DMS114 treated with DMSO at 0.1 percent for 48 hours (cell line): ENCODE measurements around the gene CDH15.
"Not testable (repeated sequence)": the region's sequence is repeated elsewhere in the genome, so short reads cannot be mapped to it uniquely, and the experiment has no call there.

Source experiments
- DNase-seq: peaks from one replicate; lab custom pipeline; 2025; ENCODE audit not compliant: unreplicated experiment; lab: John Stamatoyannopoulos, UW

The CDH15 gene

GRCh38 chr16:89172171-89172527, 601 bp downstream of the CDH15 start:
- no peak for DNase-seq

- no peak for DNase-seq
Measured at GRCh38 chr16:89172528-89173173, 1.1 kb downstream of the CDH15 start.

GRCh38 chr16:89173174-89173921, 1.8 kb downstream of the CDH15 start:
- DNase-seq = no peak

GRCh38 chr16:89174055-89174827, 2.7 kb downstream of the CDH15 start:
- no peak for DNase-seq

- DNase-seq = no peak
Measured at GRCh38 chr16:89174877-89175276, 3.3 kb downstream of the CDH15 start.

- DNase-seq = no peak
Measured at GRCh38 chr16:89175280-89176146, 4.0 kb downstream of the CDH15 start.

GRCh38 chr16:89176147-89176690, 4.7 kb downstream of the CDH15 start:
- no peak for DNase-seq

- DNase-seq = no peak
Measured at GRCh38 chr16:89176717-89177116, 5.2 kb downstream of the CDH15 start.

- DNase-seq = no peak
Measured at GRCh38 chr16:89177501-89177900, 6.0 kb downstream of the CDH15 start.

- no peak for DNase-seq
Measured at GRCh38 chr16:89178453-89179147, 7.1 kb downstream of the CDH15 start.

GRCh38 chr16:89179148-89179484, 7.6 kb downstream of the CDH15 start:
- no peak for DNase-seq

- DNase-seq = no peak
Measured at GRCh38 chr16:89179656-89180315, 8.2 kb downstream of the CDH15 start.

GRCh38 chr16:89183463-89183862, 11.9 kb downstream of the CDH15 start:
- no peak for DNase-seq

- no peak for DNase-seq
Measured at GRCh38 chr16:89183975-89184676, 12.6 kb downstream of the CDH15 start.

- DNase-seq = no peak
Measured at GRCh38 chr16:89184677-89184932, 13.1 kb downstream of the CDH15 start.

- DNase-seq = no peak
Measured at GRCh38 chr16:89184933-89185794, 13.6 kb downstream of the CDH15 start.

- not testable (repeated sequence) for DNase-seq
Measured at GRCh38 chr16:89185887-89186592, 14.5 kb downstream of the CDH15 start.

- DNase-seq = not testable (repeated sequence)
Measured at GRCh38 chr16:89186593-89187031, 15.1 kb downstream of the CDH15 start.
